Measurements from ENCODE around the gene FAHD2A. TPM values are rescaled to one million over a fixed set of nuclear protein-coding genes. Genes with fewer than 3 reads are reported as not detected.

The FAHD2A gene
- total and polyA plus RNA-seq, 2 of the 8 experiments (the other 6 are each of a cell fraction or from before 2014, with no cell fraction given): 24.2 to 26.7 TPM

GRCh38 chr2:95362486-95362885, 40.0 kb upstream of the FAHD2A start (continued):
- TF ChIP-seq ATF3 (IDR thresholded peaks at IDR 0.05; ENCODE audit: insufficient read depth, low read depth, low read length): no peak
- TF ChIP-seq SP1 (IDR thresholded peaks at IDR 0.05; ENCODE audit: low read depth, low read length): no peak
- no peak for TF ChIP-seq EGR1 (IDR thresholded peaks at IDR 0.05; ENCODE audit: borderline replicate concordance, low read depth, low read length)
- TF ChIP-seq SP2 (IDR thresholded peaks at IDR 0.05; ENCODE audit: low read length): no peak
- no peak for TF ChIP-seq GABPA (IDR thresholded peaks at IDR 0.05; ENCODE audit: borderline replicate concordance, insufficient read depth, low read length)
